Measurements from ENCODE around the gene TEX29.

TEX29 gene

DNA sequence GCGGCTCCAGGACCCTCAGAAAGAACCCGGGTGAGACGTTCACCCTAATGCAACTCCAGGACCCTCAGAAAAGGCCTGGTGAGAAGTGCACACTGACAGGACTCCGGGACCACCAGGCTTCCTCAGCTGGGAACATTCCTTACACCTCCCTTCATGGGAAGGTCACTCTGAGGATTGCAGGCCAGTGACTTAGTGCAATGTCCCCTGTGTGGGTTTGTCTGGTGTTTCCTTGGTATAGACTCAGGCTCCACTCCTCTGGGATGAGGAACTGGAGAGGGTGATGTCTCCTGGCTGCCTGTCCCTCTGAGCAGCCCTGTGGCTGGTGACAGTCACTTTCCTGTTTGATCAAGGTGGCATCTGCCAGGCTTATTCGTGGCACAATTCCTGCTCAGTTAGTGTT lies 49.7 kb downstream of the TEX29 start:
- DNase-seq (ENCODE audit: low read depth), result no peak

DNA sequence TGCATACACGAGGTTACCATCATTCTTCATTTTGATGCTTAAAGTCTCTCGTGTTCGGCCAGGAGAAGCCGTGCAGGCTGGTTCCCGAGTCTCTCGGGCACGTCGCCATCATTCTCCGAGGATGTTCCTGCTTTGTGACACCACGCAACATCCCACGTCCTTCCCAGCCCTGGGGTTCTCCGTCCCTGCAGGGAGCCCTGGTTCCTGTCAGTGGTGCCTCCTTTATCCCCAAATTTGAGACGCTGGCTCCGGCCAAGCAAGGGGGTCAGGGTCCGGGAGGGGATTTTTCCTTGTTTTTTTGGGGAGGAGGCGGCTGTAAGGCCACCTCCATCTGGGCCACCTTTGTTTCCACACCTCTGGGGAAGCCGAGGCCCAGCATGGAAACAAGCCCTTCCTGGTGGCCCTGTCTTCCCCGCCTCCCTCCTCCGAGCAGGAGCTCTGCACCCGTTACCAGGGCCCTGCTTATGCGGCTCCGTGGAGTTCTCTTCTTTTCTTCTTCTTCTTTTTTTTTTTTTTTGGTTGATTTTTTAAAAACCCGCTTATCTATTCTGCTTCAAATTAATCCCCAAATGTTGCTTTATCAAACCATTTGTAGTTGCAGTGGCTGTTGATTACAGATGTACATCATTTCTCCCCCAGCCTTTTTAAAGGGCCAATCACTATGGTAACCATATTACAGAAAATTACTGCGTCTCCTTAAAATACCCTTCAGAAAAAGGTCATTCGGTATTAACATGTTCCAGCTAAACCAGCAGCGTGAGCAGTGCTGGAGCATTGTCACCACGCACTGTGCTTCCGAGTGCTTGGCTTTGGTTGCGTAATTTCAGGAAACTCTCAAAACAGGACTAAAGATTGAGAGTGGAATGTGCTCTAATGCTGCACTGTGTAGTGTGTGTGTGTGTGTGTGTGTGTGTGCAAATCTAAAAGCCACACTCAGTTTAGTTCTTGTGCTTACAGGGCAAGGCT lies 50.4 kb downstream of the TEX29 start:
- DNase-seq (ENCODE audit: low read depth), result no peak

DNA sequence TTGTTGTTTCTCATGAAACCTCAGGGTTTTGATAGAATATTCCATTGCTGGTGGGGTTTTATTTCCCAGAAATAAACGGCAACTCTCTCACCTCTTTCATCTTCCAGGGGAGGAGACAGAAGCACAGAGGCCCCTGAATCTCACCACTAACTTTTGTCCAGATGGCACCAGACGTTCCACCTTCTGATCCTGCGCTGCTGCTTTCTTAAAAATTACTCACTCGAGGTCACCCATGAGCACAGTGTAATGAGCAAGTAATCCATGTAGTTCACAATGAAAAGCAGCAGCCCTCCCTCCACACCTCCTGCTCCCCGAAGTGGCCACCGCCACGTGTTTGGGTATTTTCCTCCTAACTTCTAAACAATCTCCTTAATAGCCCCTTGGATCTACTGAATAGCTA lies 51.3 kb downstream of the TEX29 start:
- no peak for DNase-seq (ENCODE audit: low read depth)

DNA sequence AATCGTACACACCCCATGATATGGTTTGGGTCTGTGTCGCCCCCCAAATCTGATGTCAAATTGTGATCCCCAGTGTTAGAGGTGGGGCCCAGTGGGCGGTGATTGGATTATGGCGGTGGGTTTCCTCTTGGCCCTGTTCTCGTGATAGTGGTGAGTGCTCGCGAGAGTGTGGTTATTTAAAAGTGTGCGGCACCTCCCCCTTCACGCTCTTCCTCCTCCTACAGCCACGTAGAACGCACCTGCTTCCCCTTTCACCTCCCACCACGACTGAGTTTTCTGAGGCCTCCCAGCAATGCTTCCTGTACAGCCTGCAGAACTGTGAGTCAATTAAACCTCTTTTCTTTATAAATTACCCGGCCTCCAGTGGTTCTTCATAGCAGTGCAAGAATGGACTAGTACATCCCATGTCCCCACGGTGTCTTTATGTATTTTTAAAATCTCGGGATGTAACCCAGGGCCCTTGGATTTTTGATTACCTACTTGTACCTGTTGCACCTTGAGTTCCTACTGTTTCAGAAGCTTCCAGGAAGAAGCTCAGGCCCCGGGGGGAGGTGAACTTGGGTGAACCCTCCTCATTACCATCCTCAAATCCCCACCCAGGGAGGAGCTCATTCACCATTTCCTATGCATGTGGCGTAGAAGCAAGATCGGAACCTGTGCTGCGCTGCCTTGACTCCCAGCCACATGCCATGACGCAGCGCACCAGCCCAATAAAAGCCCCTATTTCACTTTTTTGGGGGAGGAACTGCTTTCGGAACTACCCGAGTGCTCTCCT lies 52.4 kb downstream of the TEX29 start:
- no peak for DNase-seq (ENCODE audit: low read depth)

DNA sequence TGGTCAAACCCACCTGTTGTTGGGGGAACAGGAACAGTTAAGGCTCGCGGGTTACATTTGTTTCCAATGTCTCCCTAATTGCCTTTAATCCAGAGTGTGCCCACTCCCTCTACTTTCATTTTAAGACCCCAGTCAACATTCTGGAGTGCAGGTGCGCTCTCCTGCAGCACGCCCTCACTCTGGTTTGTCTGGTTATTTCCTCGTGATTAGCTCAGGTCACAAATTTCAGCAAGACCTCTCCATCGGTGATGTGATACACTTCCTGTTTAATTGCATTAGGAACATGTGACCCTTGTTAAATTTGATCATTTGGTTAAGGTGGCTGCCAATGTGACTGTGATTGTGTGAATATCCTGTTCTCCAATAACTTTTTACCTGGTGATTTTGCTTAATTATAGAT lies 53.0 kb downstream of the TEX29 start:
- DNase-seq (ENCODE audit: low read depth), result no peak

DNA sequence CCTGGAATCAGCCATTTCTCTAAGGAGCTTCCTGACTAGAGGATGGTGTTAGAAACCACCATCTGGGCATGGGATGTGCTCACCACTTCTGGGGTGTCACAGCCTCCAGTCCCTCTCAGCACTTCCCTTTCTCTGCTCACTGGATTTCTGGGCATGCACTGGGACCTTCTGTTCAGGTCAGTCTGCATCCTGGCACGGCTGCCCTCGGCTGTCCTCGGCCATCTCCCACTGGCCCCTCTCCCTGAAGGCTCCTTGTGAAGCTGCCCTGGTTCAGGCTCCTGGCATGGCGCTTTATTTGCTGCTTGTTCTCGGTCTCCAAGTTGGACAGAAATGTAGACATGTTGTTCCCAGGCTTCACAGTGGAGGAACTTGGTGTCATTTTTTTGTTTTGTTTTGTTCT lies 60.0 kb downstream of the TEX29 start:
- DNase-seq (ENCODE audit: low read depth), result no peak

DNA sequence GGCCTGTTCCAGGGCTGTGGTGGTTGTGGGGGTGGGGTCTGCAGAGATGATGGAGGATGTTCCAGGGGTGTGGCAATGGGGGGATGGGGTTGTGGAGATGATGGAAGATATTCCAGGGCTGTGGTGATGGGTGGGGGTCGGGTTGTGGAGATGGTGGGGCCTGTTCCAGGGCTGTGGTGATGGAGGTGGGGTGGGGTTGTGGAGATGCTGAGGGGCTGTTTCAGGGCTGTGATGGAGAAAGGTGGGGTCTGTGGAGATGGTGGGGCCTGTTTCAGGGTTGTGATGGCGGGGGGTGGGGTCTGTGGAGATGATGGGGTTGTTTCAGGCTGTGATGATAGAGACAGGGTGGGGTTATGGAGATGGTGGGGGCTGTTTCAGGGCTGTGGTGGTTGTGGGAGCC lies 62.0 kb downstream of the TEX29 start:
- DNase-seq (ENCODE audit: low read depth), result no peak

DNA sequence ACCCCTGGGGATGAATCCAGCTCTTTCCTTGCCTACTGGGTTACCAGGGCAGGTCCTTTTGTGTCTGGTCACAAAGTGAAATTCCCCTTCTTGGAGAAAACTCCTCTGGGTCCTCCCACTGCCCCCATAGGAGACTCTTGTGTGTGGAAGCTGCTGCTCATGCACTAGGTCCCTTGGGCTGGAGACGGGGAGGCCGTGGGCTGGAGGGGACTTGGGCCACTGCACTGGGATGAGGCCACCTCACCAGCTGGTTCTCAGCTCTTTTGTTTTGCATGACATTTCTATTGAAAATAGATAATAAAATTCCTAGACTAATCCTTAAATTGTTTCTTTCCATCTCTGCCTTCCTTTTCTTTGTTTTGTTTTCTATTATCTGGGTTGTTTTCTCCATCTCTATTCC lies 62.4 kb downstream of the TEX29 start:
- DNase-seq (ENCODE audit: low read depth), result no peak

DNA sequence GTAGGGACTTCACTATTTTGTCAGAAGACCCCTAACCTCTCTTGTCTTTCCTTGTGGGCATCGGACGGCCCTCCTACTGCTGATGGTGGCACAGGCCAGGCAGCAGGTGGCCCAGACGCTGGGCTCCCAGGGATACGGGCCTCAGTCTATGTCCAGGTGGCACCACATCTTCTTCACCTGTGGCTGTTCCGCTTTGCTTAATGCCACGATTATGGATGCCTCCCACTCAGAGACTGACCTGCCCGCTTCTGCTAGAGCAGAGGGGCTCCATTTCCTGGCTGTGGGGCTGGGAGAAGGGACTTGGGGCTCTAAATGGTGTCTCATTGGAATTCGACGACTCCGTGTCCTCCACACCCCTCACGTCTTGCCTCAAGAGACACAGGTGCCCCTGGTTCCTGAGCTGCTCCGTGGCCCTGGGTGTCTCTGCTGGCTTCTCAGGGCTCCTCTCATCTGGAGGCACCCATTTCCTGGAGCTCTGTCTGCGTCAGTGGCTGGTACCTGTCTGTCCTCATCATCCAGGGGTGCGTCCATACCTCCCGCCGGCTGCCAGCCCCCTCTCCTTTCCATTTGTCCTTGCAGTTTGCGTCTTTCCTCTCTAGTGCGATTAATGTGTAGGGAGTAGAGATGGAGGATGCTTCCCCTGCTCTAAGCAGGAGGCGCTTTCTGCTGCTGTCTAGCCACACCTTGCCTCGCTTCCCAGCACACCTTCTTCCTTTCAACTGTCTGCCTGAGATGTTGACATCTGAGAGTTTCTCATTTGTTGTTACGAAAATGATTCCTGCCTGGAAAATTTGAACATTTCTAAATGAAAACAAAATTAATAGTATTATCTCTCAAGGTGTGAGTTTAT lies 63.4 kb downstream of the TEX29 start:
- DNase-seq (ENCODE audit: low read depth), result no peak

DNA sequence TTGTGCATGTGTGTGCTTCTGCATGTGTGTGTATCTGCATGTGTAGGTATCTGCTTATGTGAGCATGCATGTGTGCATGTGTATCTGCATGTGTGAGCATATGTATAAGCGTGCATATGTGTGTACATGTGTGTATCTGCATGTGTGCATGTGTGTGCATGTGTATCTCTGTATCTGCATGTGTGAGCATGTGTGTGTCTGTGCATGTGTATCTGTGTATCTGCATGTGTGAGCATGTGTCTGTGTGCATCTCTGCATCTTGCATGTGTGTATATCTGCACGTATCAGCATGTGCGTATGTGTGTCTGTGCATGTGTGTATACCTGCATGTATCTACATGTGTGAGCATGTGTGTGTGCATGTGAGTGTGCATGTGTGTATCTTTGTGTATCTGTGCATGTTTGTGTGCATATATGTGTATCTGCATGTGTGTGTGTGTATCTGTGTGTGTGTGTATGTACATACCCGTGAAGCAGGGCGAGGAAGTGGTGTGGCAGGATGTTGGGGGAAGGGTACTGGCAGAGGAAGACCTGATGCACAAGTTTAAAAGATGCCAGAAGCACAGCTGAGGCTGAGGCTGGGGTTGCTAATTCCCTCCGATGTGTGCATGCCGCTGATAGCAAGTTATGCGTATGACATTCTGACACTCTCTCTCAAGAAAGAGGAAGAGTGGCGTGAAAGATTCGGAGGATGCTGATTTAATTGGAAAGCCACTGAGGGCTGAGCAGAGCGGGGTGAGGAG lies 64.2 kb downstream of the TEX29 start:
- no peak for DNase-seq (ENCODE audit: low read depth)

DNA sequence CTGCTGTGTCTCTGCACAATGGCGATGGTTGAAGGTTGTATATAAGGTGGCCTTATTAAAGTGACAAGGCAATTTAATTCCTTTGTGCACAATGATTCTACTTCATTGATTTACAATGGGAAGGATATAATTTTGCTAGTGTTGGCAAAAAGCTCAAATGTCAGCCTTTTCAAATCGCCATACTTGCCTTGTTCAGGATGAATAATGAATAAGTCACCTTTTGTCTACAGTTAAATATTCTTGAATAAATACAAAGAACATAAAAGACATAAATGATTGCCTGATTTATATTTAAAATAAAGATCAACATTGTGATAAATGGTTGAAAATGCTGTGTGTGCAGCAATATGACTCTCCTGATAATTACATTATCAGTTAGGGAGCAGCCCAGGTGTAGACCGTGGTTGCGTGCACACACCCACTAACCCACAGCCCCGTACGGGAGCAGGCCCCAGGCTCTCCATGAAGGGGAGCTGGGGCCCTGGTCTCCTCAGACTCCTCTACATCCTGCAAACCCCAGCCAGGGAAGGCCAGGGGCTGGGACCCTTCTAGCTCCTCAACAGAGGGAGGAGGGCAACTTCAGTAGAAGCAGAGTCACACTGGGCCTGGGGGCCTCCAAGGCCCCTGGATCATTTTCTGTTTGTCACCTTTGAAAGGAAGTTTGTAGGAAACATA lies 64.9 kb downstream of the TEX29 start:
- DNase-seq (ENCODE audit: low read depth), result no peak

DNA sequence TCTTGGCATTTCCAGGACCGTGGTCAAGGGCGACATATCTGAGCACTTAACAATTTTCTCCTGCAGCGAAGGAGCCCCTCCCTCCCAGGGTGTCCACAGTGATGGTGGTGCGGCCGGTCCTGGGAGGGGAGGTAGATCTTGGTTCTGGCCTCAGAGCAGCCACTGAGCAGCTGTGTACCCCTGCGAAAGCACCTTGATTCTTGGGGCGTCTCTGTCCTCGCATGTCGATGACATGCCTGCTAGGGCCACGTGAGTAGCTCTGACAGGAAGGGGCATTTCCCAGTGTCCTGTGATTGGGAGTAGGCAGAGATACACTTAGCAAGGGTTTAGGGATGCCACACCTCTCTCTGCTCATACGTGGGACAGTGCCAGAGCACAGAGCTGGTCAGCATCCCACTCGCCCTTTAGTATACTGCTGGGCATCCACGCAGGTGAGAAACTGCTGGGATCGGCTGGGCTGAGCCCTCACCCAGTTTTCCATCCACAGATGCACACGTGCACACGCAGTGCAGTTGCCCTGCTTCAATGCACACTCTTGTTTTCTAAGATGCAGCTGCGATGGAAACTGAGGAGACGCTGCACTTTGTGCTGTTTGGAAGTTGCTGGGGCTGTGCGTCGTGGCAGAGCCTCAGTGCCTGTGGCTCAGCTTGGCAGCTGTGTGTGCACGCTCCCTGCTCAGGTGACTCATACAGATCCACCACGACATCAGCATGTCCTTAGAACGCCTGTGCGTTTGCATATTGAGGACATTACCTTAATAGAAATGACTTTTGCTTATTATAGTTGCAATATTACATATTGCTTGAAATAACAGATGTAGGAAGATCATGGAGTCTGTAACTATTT lies 66.8 kb downstream of the TEX29 start:
- DNase-seq (ENCODE audit: low read depth), result no peak

DNA sequence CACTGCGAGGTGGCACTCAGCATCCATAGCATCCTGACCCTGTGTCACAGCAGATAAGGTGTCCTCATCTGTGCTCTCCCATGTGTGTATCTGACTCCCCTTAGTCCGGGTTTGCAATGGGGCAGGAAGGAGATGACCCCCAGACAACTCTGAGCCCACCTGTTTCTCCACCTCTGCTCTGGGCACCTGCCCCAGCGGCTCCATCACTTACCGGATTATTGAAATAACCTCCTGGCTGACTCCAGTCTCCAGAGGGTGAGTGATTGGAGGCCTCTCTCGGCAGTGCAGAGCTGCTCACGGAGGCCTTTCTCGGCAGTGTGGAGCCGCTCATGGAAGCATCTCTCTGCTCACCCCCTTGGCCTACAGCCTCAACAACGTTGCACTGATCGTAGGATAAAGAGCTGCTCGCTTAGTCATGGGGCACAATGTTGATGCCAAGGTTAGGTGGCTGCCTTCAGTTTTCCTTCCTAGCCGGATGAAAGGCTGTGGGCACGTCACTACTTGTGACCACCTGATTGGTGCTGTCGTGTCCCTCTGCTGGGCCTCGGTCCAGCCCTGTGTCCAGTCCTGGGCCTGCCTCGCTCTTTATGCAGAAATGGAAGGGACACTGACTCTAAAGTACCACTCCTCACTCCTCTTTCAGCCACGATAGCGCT lies 67.6 kb downstream of the TEX29 start:
- no peak for DNase-seq (ENCODE audit: low read depth)

DNA sequence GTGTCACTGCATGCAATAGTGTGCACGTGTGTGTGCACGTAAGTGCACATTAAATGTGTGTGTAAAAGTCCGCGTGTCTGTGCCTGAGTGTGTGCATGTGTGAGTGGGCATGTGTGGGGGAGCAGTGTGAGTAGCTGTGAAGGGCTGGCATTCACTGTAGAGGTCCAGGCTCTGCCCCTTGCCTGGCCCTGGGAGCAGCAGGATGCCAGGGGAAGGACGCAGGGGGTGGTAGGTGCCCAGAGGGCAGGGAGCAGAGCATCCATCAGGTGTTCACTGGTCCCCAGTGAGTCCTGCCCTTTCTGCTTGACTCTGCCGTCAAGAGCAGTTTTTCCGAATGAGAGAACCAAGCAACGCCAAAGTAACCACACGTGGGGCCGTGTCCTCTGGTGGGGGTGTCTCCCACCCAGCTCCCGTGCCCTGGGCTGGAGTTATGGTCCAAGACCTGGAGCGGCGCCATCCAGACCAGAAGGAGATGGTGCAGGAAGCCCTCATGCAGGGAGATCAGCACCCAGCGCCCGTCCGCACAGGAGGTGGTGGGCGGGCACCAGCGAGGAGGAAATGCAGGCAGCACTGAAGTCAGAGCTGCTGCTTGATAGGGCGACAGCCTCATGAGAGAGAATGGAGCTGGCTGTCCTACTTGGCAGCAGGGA lies 68.5 kb downstream of the TEX29 start:
- no peak for DNase-seq (ENCODE audit: low read depth)

DNA sequence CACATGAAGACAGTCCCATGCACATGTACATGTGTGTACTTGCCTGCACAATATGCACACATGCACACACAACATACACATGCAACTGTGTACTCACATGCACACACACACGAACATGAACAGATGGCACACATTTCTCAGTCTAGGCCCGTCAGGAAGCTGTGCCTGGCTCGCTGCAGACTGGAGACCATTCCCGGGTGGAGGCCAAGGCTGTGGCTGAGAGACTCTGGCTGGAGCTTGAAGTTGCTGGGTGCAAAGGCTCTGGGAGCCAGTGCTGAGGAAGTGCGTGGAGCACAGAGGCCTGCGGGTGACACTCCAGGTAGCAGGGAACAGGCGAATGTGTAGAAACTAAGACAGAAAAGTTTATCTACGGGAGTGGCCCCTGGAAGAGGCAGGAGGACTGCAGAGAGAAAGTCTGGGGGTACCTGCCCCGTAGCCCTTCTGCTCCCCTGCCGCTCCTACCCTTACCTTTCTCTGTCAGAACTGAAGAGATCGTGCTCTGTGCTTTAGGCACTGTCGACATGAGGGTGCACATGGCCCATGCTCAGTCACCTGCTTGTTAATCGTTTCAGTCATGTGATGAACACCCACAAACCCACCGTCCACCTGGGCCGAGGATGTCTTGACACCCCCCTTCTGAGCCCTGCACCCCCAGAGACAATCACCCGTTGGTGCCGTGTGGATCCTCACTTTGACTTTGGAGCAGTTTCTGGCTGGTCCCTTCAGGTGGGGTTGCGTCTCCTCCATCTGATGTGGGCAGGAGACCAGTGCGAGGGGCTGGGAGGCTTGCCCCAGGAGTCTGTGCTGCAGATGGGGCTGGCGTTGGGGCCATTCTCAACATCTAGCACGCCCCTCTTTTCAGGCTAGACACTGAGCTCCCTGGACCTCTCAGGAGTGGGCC lies 69.4 kb downstream of the TEX29 start:
- DNase-seq (ENCODE audit: low read depth), result no peak

DNA sequence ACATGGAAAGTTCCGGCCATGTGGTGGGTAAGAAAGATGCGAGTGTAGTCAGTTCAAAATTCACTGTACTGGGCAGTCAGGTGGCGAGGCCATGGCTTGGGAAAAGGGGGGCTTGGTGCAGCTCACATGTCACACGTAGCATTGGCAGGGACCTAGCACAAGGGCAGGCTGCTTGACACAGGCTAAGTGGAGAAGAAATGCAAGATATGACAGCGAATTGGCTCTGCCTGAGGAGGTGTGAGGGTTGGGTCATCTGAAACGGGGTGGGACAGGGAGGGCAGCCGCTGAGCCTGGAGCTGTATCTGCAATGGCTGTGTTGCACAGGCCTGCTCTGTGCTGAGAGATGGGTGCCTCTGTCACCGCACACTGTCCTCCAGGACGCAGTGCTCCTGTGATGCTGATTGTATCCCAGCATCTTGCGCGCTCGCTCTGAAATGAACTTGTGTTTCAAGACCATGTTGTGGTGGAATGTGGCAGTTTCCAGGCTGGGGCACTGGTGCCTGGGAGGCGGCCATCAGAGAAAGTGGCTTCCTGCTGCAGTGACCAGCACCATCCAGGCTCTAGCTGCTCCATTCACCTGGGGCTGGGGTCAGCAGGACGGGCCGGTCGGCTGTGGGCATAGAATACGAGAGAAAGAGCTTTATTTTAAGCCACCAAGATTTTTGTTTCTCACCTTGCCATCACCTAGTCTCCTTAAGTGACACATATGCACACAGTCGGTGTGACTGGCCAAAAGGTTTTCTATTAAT lies 70.3 kb downstream of the TEX29 start:
- no peak for DNase-seq (ENCODE audit: low read depth)

DNA sequence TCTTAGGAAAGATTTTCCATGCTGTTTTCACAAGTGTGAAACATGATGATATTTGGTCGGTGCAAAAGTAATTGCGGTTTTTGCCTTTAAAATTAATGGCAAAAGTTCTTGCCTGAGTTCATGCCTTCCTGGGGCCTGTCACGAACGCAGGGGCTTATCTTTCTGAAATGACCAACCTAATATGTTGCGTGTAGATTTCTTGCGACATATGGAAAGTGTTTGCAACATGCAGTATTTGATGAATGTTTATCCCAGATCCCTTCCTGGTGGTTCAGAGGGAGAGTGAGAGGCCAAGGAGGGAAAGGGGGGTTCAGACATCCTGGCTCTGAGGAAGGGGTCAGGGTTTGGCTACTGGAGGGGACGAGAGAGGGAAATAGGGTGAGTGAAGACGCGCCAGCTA lies 72.0 kb downstream of the TEX29 start:
- no peak for DNase-seq (ENCODE audit: low read depth)

Data from stromal cell of bone marrow (primary cell).